ENCODE results near the gene THBS2. TPM values are rescaled to one million over a fixed set of nuclear protein-coding genes. Genes with fewer than 3 reads are reported as not detected.

The THBS2 gene
- total and polyA plus RNA-seq, 2 of the 4 experiments (the other 2 are of a cell fraction), result 97.3 to 113 TPM

DNA sequence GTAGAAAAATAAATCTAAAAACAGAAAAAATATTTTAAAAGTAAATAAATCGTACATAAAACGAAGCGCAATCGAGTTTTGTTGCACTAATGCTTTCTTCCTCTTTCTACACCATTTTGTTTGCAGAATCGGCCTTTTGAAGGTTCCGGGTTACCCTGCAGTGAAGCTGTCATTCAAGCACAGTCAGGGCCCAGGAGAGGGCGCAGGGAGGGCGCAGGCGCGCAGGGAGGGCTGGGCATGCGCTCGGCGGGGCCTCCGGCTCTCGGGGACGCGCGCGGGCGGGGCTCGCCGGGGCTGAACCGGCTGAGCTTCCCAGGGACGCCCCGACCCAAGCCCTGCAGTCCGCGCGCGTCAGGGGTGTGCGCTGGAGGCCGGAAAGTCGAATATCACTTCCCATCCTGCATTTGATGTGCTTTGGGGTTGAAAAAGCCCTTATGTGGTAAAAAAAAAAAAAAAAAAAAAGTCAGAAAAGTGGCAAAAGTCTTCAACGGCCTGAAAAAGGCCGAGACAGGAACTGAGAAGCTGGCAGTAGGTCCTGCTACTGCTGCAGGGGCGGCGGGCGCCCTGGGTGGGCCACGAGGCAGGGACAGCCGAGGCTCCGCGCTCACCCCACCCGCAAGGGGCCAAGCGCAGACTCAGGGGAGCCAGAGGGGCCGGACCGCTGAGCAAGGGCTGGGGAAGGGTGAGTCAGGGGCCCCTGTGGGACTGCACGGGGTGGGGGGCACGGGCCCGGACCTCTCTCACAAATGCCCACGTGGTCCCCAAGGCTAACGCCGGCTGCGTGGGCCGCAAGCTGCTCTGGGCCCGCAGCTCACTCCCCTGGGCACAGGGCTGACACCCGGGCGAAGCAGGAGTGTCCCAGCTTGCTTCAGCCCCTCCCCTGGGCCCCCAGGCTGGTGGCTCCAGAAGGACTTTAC is 40.5 kb downstream of the THBS2 start:
- Histone ChIP-seq H2BK120ac (ENCODE audit: low read depth, low read length) (peak overlapping the region; percentile 98), H4K20me1 (ENCODE audit: insufficient read depth, low read length) (no peaks in the 10 kb centered on the region), H3K36me3 (ENCODE audit: control insufficient read depth, insufficient read depth, low read length) (peaks cover 4% of the 10 kb centered on the region; the same call in 1 of the 2 replicates), H2AFZ (replicated peaks; ENCODE audit: low read length, poor library complexity) (peak overlapping the region; percentile 86), H3K79me1 (ENCODE audit: low read depth in 1 of 2, low read length in 2 of 2) (peaks cover 0 to 19% of the 10 kb centered on the region in 2 experiments; a peak in 2 of 4 replicates), H3K14ac (replicated peaks; ENCODE audit: low read depth, low read length) (peak overlapping the region; percentile 90), H4K8ac (ENCODE audit: low read depth in 2 of 2, low read length in 2 of 2) (peak overlapping the region; percentile 93 to 97), H3K56ac (ENCODE audit: extremely low read depth, insufficient read depth, low read length) (peak overlapping the region; percentile 54), H3K4me1 (ENCODE audit: control insufficient read depth, insufficient read depth, low read length) (peaks cover 19% of the 10 kb centered on the region), H2AK5ac (ENCODE audit: low read depth, low read length) (peak overlapping the region; percentile 98), H3K27ac (ENCODE audit: insufficient read depth, low read length) (peak overlapping the region; percentile 95), H4K5ac (ENCODE audit: low read depth, low read length) (peak overlapping the region; percentile 97), H3K4me2 (ENCODE audit: low read depth, low read length) (peak overlapping the region; percentile 44; the same call in 1 of the 2 replicates), H3K18ac (ENCODE audit: low read depth, low read length) (peak overlapping the region; percentile 98), H2BK20ac (ENCODE audit: low read depth, low read length) (peak overlapping the region; percentile 98), H3K23ac (ENCODE audit: low read depth, low read length) (peak overlapping the region; percentile 69; the same call in 1 of the 2 replicates), H3K27me3 (ENCODE audit: control insufficient read depth, insufficient read depth, low read length) (no peaks in the 10 kb centered on the region), H3K9ac (ENCODE audit: low read depth, low read length) (peak overlapping the region; percentile 59), H3K4ac (ENCODE audit: low read depth, low read length) (peak overlapping the region; percentile 96), H4K91ac (ENCODE audit: insufficient read depth, low read depth, low read length) (peak overlapping the region; percentile 99), H2BK5ac (ENCODE audit: low read depth, low read length, poor library complexity, severe bottlenecking) (peak overlapping the region; percentile 98), H3K9me3 (ENCODE audit: control insufficient read depth, insufficient read depth, low read length) (no peaks in the 10 kb centered on the region), H2AK9ac (replicated peaks; ENCODE audit: low read depth, low read length, poor library complexity) (peak overlapping the region; percentile 86), H3K9me1 (ENCODE audit: insufficient read depth, low read length) (peaks cover 14% of the 10 kb centered on the region), H2BK15ac (ENCODE audit: low read depth, low read length) (peak overlapping the region; percentile 96; the same call in 2 of the 3 replicates), H3K4me3 (ENCODE audit: insufficient read depth, low read depth, low read length) (no peak overlapping the region; the same call in 1 of the 2 replicates)
- WGBS, 2 experiments (ENCODE audit: extremely low coverage in 2 of 2, insufficient read length in 1 of 2), result 53% methylated on average over 21 of the region's 56 CpGs; no CpG with 5 or more reads in 1 of the 2 experiments
- intact Hi-C loops (cut with micrococcal nuclease), result no loop called here
- ChIA-PET POLR2A (ENCODE audit: unreplicated experiment) (interaction anchor here (0.6 kb wide), 1 partner anchor 47 kb away, joined by 3 read pairs; no protein-coding TSS in a partner anchor), CTCF (interaction anchor here (1.0 to 1.1 kb wide), 2 partner anchors 39 to 277 kb away, joined by 3 to 4 read pairs; no protein-coding TSS in a partner anchor)
- DNase-seq, result peak; percentile 84
- dilution Hi-C loops (cut with HindIII; ENCODE audit: low sequenced_read_pairs, unreplicated experiment), result no loop called here
- peak; percentile 95 for ATAC-seq (ENCODE audit: low read depth)
- TF ChIP-seq CEBPB (IDR thresholded peaks at IDR 0.05; ENCODE audit: low read depth, low read length), result no peak
- TF ChIP-seq BHLHE40 (IDR thresholded peaks at IDR 0.05; ENCODE audit: low read depth, low read length), result no peak
- TF ChIP-seq RAD21 (IDR thresholded peaks at IDR 0.05; ENCODE audit: low read length), result peak; percentile 30
- no peak for TF ChIP-seq NFE2L2 (IDR thresholded peaks at IDR 0.05; ENCODE audit: low read depth, low read length)
- peak; percentile 89 for TF ChIP-seq MAZ (IDR thresholded peaks at IDR 0.05; ENCODE audit: borderline replicate concordance, low read depth, low read length)
- TF ChIP-seq, protein P1, sequence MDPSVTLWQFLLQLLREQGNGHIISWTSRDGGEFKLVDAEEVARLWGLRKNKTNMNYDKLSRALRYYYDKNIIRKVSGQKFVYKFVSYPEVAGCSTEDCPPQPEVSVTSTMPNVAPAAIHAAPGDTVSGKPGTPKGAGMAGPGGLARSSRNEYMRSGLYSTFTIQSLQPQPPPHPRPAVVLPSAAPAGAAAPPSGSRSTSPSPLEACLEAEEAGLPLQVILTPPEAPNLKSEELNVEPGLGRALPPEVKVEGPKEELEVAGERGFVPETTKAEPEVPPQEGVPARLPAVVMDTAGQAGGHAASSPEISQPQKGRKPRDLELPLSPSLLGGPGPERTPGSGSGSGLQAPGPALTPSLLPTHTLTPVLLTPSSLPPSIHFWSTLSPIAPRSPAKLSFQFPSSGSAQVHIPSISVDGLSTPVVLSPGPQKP (IDR thresholded peaks at IDR 0.05; ENCODE audit: borderline replicate concordance, low read depth, low read length), result no peak
- peak; percentile 24; the same call in 1 of the 2 replicates for TF ChIP-seq SMC3 (IDR thresholded peaks at IDR 0.05; ENCODE audit: low read depth, low read length)
- TF ChIP-seq, protein P2, sequence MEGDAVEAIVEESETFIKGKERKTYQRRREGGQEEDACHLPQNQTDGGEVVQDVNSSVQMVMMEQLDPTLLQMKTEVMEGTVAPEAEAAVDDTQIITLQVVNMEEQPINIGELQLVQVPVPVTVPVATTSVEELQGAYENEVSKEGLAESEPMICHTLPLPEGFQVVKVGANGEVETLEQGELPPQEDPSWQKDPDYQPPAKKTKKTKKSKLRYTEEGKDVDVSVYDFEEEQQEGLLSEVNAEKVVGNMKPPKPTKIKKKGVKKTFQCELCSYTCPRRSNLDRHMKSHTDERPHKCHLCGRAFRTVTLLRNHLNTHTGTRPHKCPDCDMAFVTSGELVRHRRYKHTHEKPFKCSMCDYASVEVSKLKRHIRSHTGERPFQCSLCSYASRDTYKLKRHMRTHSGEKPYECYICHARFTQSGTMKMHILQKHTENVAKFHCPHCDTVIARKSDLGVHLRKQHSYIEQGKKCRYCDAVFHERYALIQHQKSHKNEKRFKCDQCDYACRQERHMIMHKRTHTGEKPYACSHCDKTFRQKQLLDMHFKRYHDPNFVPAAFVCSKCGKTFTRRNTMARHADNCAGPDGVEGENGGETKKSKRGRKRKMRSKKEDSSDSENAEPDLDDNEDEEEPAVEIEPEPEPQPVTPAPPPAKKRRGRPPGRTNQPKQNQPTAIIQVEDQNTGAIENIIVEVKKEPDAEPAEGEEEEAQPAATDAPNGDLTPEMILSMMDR (conservative IDR thresholded peaks at IDR 0.05; ENCODE audit: low read depth, low read length), result peak; percentile 48
- 0 out of 2 replicates have a peak, but pooled peaks have one; percentile 24 for TF ChIP-seq POLR2A (IDR thresholded peaks at IDR 0.05; ENCODE audit: low read depth, low read length)
- no peak for TF ChIP-seq RCOR1 (IDR thresholded peaks at IDR 0.05; ENCODE audit: insufficient replicate concordance, low read length)
- no peak for TF ChIP-seq RFX5 (IDR thresholded peaks at IDR 0.05; ENCODE audit: low read depth, low read length)
- in situ Hi-C loops (cut with MboI; ENCODE audit: low sequenced_read_pairs), result no loop called here
- no TSS peak for BruUV-seq (replicated peaks)
